HepG2 (cell line): ENCODE results near the gene PHIP. TPM values are rescaled to one million over a fixed set of nuclear protein-coding genes. Genes with fewer than 3 reads are reported as not detected.

Experiments used
- ELF1 ChIP-seq: sonication (generic); formaldehyde crosslinking; IDR thresholded peaks from 2 replicates; pipeline ENCODE4 v1.4.0; 2020; ENCODE audit warnings: missing genetic modification reagents
- FIP1L1 ChIP-seq: fragments of 200-400 bp; formaldehyde crosslinking; IDR thresholded peaks from 2 replicates; pipeline ENCODE4 v1.6.1; 2018; ENCODE audit warnings: low read depth, mild to moderate bottlenecking, low read length, moderate library complexity, borderline replicate concordance; ENCODE audit not compliant: insufficient read depth
- FOSL2 ChIP-seq: sonication (generic); formaldehyde crosslinking; IDR thresholded peaks from 2 replicates; pipeline ENCODE4 v1.4.0; 2020; ENCODE audit warnings: missing genetic modification reagents
- GTF2F1 ChIP-seq: fragments of 150-350 bp; IDR thresholded peaks from 2 replicates; pipeline ENCODE4 v1.6.1; 2014; ENCODE audit warnings: low read length
- GTF3A ChIP-seq: sonication (generic); formaldehyde crosslinking; conservative IDR thresholded peaks from 2 replicates; pipeline ENCODE4 v1.4.0; 2020; ENCODE audit warnings: mild to moderate bottlenecking, missing genetic modification reagents
- HOXA3 ChIP-seq: sonication (generic); formaldehyde crosslinking; IDR thresholded peaks from 2 replicates; pipeline ENCODE4 v1.5.0; 2020; ENCODE audit warnings: missing genetic modification reagents
- NCOA2 ChIP-seq: sonication (generic); formaldehyde crosslinking; IDR thresholded peaks from 2 replicates; pipeline ENCODE4 v1.8.0; 2022; ENCODE audit warnings: inconsistent platforms
- NFYB ChIP-seq: sonication (generic); formaldehyde crosslinking; IDR thresholded peaks from 2 replicates; pipeline ENCODE4 v1.4.0; 2020; ENCODE audit warnings: missing genetic modification reagents
- NFYC ChIP-seq: IDR thresholded peaks from 2 replicates; pipeline ENCODE4 v1.6.1; 2016; ENCODE audit warnings: missing genetic modification reagents, missing compliant biosample characterization
- NKX3-1 ChIP-seq: sonication (generic); formaldehyde crosslinking; IDR thresholded peaks from 2 replicates; pipeline ENCODE4 v1.5.0; 2020; ENCODE audit warnings: missing genetic modification reagents
- NR2F1 ChIP-seq, 2 experiments: fragments of 450-650 bp in 1 of 2; formaldehyde crosslinking in 1 of 2; IDR thresholded peaks; 2 replicates each; pipeline versions ENCODE4 v1.5.0 to v1.6.1; 2016 to 2020; ENCODE audit warnings: mild to moderate bottlenecking in 1 of 2, missing compliant biosample characterization in 1 of 2, missing genetic modification reagents in 1 of 2, moderate library complexity in 1 of 2
- REPIN1 ChIP-seq: sonication (generic); formaldehyde crosslinking; IDR thresholded peaks from 2 replicates; pipeline ENCODE4 v1.8.0; 2022; ENCODE audit warnings: missing genetic modification reagents, low read depth, mild to moderate bottlenecking, borderline replicate concordance
- SOX13 ChIP-seq, 3 experiments: fragments of 450-650 bp in 1 of 3; sonication (generic) in 1 of 3; formaldehyde crosslinking in 1 of 3; IDR thresholded peaks in 2 of 3; conservative IDR thresholded peaks in 1 of 3; 2 replicates each; pipeline versions ENCODE4 v1.5.0 to v1.6.1; 2016 to 2020; ENCODE audit warnings: antibody characterized with exemption in 1 of 3, mild to moderate bottlenecking in 1 of 3, missing compliant biosample characterization in 1 of 3, missing genetic modification reagents in 1 of 3, moderate library complexity in 1 of 3
- TCF12 ChIP-seq, 2 experiments: fragments of 450-650 bp in 1 of 2; sonication (generic) in 1 of 2; formaldehyde crosslinking in 1 of 2; IDR thresholded peaks; 2 replicates each; pipeline versions ENCODE4 v1.6.1 to v1.8.0; 2017 to 2022; ENCODE audit warnings: antibody characterized with exemption in 1 of 2, mild to moderate bottlenecking in 1 of 2, missing genetic modification reagents in 1 of 2, moderate library complexity in 1 of 2
- TRIM24 ChIP-seq: sonication (generic); formaldehyde crosslinking; IDR thresholded peaks from 2 replicates; pipeline ENCODE4 v1.8.0; 2022; ENCODE audit warnings: mild to moderate bottlenecking, missing genetic modification reagents
- ZFX ChIP-seq: sonication (generic); formaldehyde crosslinking; IDR thresholded peaks from 2 replicates; pipeline ENCODE4 v1.4.0; 2020; ENCODE audit warnings: mild to moderate bottlenecking, low read depth, missing genetic modification reagents, moderate library complexity
- ZSCAN20 ChIP-seq: sonication (generic); formaldehyde crosslinking; IDR thresholded peaks from 2 replicates; pipeline ENCODE4 v1.4.0; 2020; ENCODE audit warnings: missing genetic modification reagents, mild to moderate bottlenecking, borderline replicate concordance
- polyA plus RNA-seq, 8 experiments: library from polyadenylated mRNA; depleted of rRNA in 3 of 8; stranded (reverse) in 7 of 8; unstranded in 1 of 8; fragments of >200 nt; fragmentation: Illumina TruSeq in 4 of 8; extraction: Trizol in 4 of 8; gene quantifications; 2 replicates each; pipeline versions ENCODE4 v1.2.1 to v1.2.3, GENCODE V29; 2011 to 2016; ENCODE audit warnings: low read depth in 4 of 8, missing spikeins in 1 of 8, mixed read lengths in 1 of 8; ENCODE audit not compliant: insufficient read depth in 1 of 8
- total RNA-seq, 5 experiments: library from RNA; depleted of rRNA; stranded (reverse); fragments of >200 nt; fragmentation: Illumina TruSeq; extraction: Trizol; gene quantifications; 2 replicates each; pipeline ENCODE4 v1.2.3, GENCODE V29; 2016; ENCODE audit warnings: low read depth in 1 of 5
- TF ChIP-seq, protein P1 (sequence below): sonication (generic); formaldehyde crosslinking; IDR thresholded peaks from 2 replicates; pipeline ENCODE4 v1.4.0; 2020; ENCODE audit warnings: missing genetic modification reagents
- TF ChIP-seq, protein P2 (sequence below): sonication (generic); formaldehyde crosslinking; IDR thresholded peaks from 2 replicates; pipeline ENCODE4 v1.4.0; 2020; ENCODE audit warnings: missing genetic modification reagents
- TF ChIP-seq, protein P3 (sequence below): sonication (generic); formaldehyde crosslinking; IDR thresholded peaks from 2 replicates; pipeline ENCODE4 v1.4.0; 2020; ENCODE audit warnings: mild to moderate bottlenecking, missing genetic modification reagents
- TF ChIP-seq, protein P4 (sequence below): IDR thresholded peaks from 2 replicates; pipeline ENCODE4 v1.6.1; 2016; ENCODE audit warnings: missing genetic modification reagents, missing compliant biosample characterization

Gene PHIP
- total and polyA plus RNA-seq, 2 of the 13 experiments (the other 11 are each of a cell fraction or from before 2014, with no cell fraction given): 6.5 to 23.5 TPM

DNA sequence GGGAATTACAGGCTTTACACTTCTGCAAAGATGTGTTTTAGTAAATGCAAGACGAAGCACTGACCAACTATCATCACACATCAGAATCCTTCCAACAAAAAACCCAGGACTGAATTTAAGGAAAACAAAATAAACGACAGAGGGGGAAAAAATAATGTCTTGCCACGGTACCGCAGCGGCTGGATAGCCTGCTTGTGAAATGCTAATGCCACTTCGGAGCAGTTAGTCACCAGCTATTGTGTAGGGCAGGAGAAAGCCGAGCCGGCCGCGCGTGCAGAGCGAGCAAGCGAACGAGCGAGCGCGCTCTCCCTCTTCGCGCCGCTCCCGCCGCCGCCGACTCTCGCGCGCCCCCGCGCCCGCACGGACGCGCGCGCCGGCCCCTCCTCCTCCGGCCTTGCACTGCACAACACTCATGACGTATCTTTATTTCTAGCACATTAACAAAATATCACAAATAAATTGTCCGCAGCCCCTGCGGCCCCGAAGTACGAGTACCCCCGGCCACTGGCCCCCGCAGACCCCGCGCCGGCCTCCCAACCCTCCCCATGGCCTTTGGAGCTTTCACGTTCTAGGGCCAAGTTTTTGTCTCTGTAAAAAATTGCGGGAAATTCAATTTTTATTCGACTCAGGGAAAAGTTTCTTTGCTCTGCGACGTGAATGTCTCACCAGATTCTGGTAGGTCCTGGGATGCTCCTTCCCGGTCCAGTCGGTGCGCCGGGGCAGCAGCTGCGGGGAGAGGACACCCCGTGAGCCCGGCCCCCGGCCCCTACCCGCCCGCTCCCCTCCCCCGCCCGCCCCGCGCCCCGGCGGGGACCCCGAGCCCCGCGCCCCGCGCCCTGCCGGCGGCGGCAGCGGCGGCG lies 1.0 kb downstream of the PHIP start (continued):
- TF ChIP-seq, protein P1, sequence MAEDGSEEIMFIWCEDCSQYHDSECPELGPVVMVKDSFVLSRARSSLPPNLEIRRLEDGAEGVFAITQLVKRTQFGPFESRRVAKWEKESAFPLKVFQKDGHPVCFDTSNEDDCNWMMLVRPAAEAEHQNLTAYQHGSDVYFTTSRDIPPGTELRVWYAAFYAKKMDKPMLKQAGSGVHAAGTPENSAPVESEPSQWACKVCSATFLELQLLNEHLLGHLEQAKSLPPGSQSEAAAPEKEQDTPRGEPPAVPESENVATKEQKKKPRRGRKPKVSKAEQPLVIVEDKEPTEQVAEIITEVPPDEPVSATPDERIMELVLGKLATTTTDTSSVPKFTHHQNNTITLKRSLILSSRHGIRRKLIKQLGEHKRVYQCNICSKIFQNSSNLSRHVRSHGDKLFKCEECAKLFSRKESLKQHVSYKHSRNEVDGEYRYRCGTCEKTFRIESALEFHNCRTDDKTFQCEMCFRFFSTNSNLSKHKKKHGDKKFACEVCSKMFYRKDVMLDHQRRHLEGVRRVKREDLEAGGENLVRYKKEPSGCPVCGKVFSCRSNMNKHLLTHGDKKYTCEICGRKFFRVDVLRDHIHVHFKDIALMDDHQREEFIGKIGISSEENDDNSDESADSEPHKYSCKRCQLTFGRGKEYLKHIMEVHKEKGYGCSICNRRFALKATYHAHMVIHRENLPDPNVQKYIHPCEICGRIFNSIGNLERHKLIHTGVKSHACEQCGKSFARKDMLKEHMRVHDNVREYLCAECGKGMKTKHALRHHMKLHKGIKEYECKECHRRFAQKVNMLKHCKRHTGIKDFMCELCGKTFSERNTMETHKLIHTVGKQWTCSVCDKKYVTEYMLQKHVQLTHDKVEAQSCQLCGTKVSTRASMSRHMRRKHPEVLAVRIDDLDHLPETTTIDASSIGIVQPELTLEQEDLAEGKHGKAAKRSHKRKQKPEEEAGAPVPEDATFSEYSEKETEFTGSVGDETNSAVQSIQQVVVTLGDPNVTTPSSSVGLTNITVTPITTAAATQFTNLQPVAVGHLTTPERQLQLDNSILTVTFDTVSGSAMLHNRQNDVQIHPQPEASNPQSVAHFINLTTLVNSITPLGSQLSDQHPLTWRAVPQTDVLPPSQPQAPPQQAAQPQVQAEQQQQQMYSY: no peak
- no peak for TF ChIP-seq GTF2F1
- no peak for TF ChIP-seq NKX3-1 (CRISPR knock-in tag)
- peak; percentile 60; the same call in 1 of the 2 replicates for TF ChIP-seq HOXA3 (CRISPR knock-in tag)
- TF ChIP-seq TRIM24 (CRISPR knock-in tag): no peak
- no peak for TF ChIP-seq FIP1L1
- TF ChIP-seq, protein P2, sequence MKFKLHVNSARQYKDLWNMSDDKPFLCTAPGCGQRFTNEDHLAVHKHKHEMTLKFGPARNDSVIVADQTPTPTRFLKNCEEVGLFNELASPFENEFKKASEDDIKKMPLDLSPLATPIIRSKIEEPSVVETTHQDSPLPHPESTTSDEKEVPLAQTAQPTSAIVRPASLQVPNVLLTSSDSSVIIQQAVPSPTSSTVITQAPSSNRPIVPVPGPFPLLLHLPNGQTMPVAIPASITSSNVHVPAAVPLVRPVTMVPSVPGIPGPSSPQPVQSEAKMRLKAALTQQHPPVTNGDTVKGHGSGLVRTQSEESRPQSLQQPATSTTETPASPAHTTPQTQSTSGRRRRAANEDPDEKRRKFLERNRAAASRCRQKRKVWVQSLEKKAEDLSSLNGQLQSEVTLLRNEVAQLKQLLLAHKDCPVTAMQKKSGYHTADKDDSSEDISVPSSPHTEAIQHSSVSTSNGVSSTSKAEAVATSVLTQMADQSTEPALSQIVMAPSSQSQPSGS (CRISPR knock-in tag): 0 out of 2 replicates have a peak, but pooled peaks have one; percentile 12
- TF ChIP-seq NFYB (CRISPR knock-in tag): no peak
- TF ChIP-seq, protein P3, sequence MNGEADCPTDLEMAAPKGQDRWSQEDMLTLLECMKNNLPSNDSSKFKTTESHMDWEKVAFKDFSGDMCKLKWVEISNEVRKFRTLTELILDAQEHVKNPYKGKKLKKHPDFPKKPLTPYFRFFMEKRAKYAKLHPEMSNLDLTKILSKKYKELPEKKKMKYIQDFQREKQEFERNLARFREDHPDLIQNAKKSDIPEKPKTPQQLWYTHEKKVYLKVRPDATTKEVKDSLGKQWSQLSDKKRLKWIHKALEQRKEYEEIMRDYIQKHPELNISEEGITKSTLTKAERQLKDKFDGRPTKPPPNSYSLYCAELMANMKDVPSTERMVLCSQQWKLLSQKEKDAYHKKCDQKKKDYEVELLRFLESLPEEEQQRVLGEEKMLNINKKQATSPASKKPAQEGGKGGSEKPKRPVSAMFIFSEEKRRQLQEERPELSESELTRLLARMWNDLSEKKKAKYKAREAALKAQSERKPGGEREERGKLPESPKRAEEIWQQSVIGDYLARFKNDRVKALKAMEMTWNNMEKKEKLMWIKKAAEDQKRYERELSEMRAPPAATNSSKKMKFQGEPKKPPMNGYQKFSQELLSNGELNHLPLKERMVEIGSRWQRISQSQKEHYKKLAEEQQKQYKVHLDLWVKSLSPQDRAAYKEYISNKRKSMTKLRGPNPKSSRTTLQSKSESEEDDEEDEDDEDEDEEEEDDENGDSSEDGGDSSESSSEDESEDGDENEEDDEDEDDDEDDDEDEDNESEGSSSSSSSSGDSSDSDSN (CRISPR knock-in tag): peak; percentile 29; the same call in 1 of the 2 replicates
- no peak for TF ChIP-seq SOX13 (IDR thresholded peaks at IDR 0.05)
- TF ChIP-seq SOX13 (CRISPR knock-in tag; conservative IDR thresholded peaks at IDR 0.05 in 1 of 2, IDR thresholded peaks at IDR 0.05 in 1 of 2): no peak
- no peak for TF ChIP-seq ELF1
- TF ChIP-seq REPIN1 (CRISPR knock-in tag): no peak
- TF ChIP-seq FOSL2 (CRISPR knock-in tag): peak; percentile 58
- TF ChIP-seq GTF3A (CRISPR knock-in tag): no peak
- no peak for TF ChIP-seq NR2F1 (CRISPR knock-in tag; IDR thresholded peaks at IDR 0.05)
- TF ChIP-seq ZFX: peak; percentile 48; the same call in 1 of the 2 replicates
- TF ChIP-seq NCOA2: no peak
- no peak for TF ChIP-seq NFYC
- no peak for TF ChIP-seq TCF12 (IDR thresholded peaks at IDR 0.05)
- no peak for TF ChIP-seq TCF12 (CRISPR knock-in tag; IDR thresholded peaks at IDR 0.05)
- TF ChIP-seq, protein P4, sequence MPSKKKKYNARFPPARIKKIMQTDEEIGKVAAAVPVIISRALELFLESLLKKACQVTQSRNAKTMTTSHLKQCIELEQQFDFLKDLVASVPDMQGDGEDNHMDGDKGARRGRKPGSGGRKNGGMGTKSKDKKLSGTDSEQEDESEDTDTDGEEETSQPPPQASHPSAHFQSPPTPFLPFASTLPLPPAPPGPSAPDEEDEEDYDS (CRISPR knock-in tag): no peak
- no peak for TF ChIP-seq ZSCAN20 (CRISPR knock-in tag)
